ENCODE results near the gene KDM5C. TPM values are rescaled to one million over a fixed set of nuclear protein-coding genes. Genes with fewer than 3 reads are reported as not detected.

Gene KDM5C
- total and polyA plus RNA-seq, 2 of the 8 experiments (the other 6 are each of a cell fraction or from before 2014, with no cell fraction given), result 42.4 to 82.2 TPM

- Histone ChIP-seq H3K14ac (ENCODE audit: insufficient read length) (no peak overlapping the region), H4K20me1 (replicated peaks in 1 of 2; ENCODE audit: control insufficient read depth in 1 of 2, insufficient read depth in 2 of 2, low read length in 2 of 2) (no peaks in the 10 kb centered on the region), H2BK120ac (replicated peaks; ENCODE audit: low read depth, low read length) (no peak overlapping the region), H3K23me2 (ENCODE audit: low read depth, low read length) (no peaks in the 10 kb centered on the region), H3K56ac (replicated peaks; ENCODE audit: insufficient read length, low read depth, low read length) (no peak overlapping the region), H3K36me3 (ENCODE audit: control insufficient read depth in 2 of 4, insufficient read depth in 4 of 4, low read length in 3 of 4) (no peaks in the 10 kb centered on the region), H3K23ac (ENCODE audit: insufficient read length) (no peak overlapping the region), H3K4ac (replicated peaks; ENCODE audit: insufficient read length, low read depth, low read length) (no peak overlapping the region), H3K79me2 (ENCODE audit: control insufficient read depth in 1 of 2, insufficient read depth in 2 of 2, low read length in 2 of 2) (no peaks in the 10 kb centered on the region), H2BK5ac (ENCODE audit: low read depth, low read length) (no peak overlapping the region), H2BK20ac (ENCODE audit: low read length) (no peak overlapping the region), H2AK5ac (ENCODE audit: low read depth, low read length) (no peak overlapping the region), H3K27me3 (replicated peaks in 1 of 4; ENCODE audit: control insufficient read depth in 3 of 4, extremely low read depth in 1 of 4, insufficient read depth in 3 of 4, low read length in 3 of 4) (no peaks in the 10 kb centered on the region), H4K5ac (ENCODE audit: insufficient read length, low read depth, low read length) (no peak overlapping the region), H4K91ac (replicated peaks; ENCODE audit: insufficient read length, low read length) (no peak overlapping the region), H2AFZ (ENCODE audit: low read length) (no peak overlapping the region), H3K4me3 (ENCODE audit: extremely low read depth in 1 of 4, insufficient read depth in 2 of 4, low read depth in 3 of 4, low read length in 4 of 4) (no peak overlapping the region), H3K9me3 (ENCODE audit: insufficient read depth in 2 of 2, low read depth in 1 of 2, low read length in 1 of 2) (no peaks in the 10 kb centered on the region), H2BK15ac (ENCODE audit: low read length) (no peak overlapping the region), H4K8ac (ENCODE audit: extremely low read depth, insufficient read depth, low read length) (no peak overlapping the region; the same call in 1 of the 2 replicates), H3K79me1 (ENCODE audit: low read depth, low read length) (no peaks in the 10 kb centered on the region; the same call in 1 of the 2 replicates), H3K4me2 (ENCODE audit: insufficient read depth in 1 of 2, low read depth in 2 of 2, low read length in 2 of 2) (no peak overlapping the region), H2BK12ac (ENCODE audit: low read depth, low read length) (no peak overlapping the region), H3K9ac (replicated peaks in 1 of 4; ENCODE audit: extremely low read depth in 1 of 4, low read depth in 3 of 4, low read length in 3 of 4) (no peak overlapping the region), H3K18ac (ENCODE audit: extremely low read depth, low read length) (no peak overlapping the region), H3K27ac (ENCODE audit: low read depth, low read length) (no peak overlapping the region), H3K4me1 (replicated peaks in 1 of 4; ENCODE audit: control insufficient read depth in 3 of 4, insufficient read depth in 4 of 4, low read length in 3 of 4) (no peaks in the 10 kb centered on the region)
- ChIA-PET POLR2A (ENCODE audit: partially characterized antibody) (no interaction called here), CTCF (ENCODE audit: partially characterized antibody) (no interaction called here)
- WGBS, 2 experiments (ENCODE audit: extremely low coverage in 1 of 2, insufficient coverage in 1 of 2, insufficient read length in 1 of 2, insufficient replicate concordance in 2 of 2, low coverage in 1 of 2, low lambda C conversion rate in 2 of 2, missing lambda C conversion rate in 1 of 2), result no CpG with 5 or more reads among the region's 11 CpGs
- FAIRE-seq, result no peak
- no peak for DNase-seq (ENCODE audit: low read depth in 1 of 2, low spot score in 2 of 2)
- TF ChIP-seq TAF7 (optimal IDR thresholded peaks at IDR 0.05; ENCODE audit: borderline replicate concordance, low read depth, low read length) (no peak), ZNF274 (IDR thresholded peaks at IDR 0.05; ENCODE audit: borderline replicate concordance, extremely low read depth, low read length) (no peak), EP300 (IDR thresholded peaks at IDR 0.05; ENCODE audit: borderline replicate concordance in 1 of 2, low read depth in 2 of 2, low read length in 2 of 2) (no peak), SP1 (IDR thresholded peaks at IDR 0.05; ENCODE audit: low read depth, low read length) (no peak), ASH2L (IDR thresholded peaks at IDR 0.05; ENCODE audit: low read length) (no peak), EGR1 (IDR thresholded peaks at IDR 0.05; ENCODE audit: borderline replicate concordance, low read depth, low read length) (no peak), SP4 (IDR thresholded peaks at IDR 0.05; ENCODE audit: low read length) (no peak), CTCF (IDR thresholded peaks at IDR 0.05; ENCODE audit: control extremely low read depth in 1 of 3, insufficient read depth in 1 of 3, low read depth in 1 of 3, low read length in 3 of 3) (no peak), HDAC2 (IDR thresholded peaks at IDR 0.05; ENCODE audit: borderline replicate concordance in 1 of 2, low read depth in 2 of 2, low read length in 2 of 2) (no peak), TCF12 (IDR thresholded peaks at IDR 0.05; ENCODE audit: low read depth, low read length) (no peak), POU5F1 (IDR thresholded peaks at IDR 0.05; ENCODE audit: low read depth, low read length) (no peak), SIN3A (conservative IDR thresholded peaks at IDR 0.05 in 1 of 2, IDR thresholded peaks at IDR 0.05 in 1 of 2; ENCODE audit: low read depth in 1 of 2, low read length in 2 of 2) (no peak)
These were observed 41.9 kb upstream of the KDM5C start for GRCh38 chrX:53266914-53267313.

Measured in H1 (cell line).